Sigmoid colon (tissue), 4 donors: Measurements from ENCODE around the gene CDO1.

Experiments
- EP300 ChIP-seq, 4 donors: sonication (generic); formaldehyde crosslinking; IDR thresholded peaks; one replicate each; pipeline ENCODE4 v1.6.1; 2017; ENCODE audit warnings: antibody characterized with exemption in 4 of 4
- POLR2A ChIP-seq, 2 donors: fragments of 450-650 bp; IDR thresholded peaks; one replicate each; pipeline ENCODE4 v1.6.1; 2016; ENCODE audit warnings: antibody characterized with exemption in 2 of 2, mild to moderate bottlenecking in 2 of 2, moderate library complexity in 2 of 2
- POLR2AphosphoS5 ChIP-seq, 4 donors: sonication (generic); formaldehyde crosslinking; IDR thresholded peaks; one replicate each; pipeline ENCODE4 v1.6.1; 2017; ENCODE audit warnings: antibody characterized with exemption in 4 of 4
- TF ChIP-seq, protein P1 (sequence below), 4 experiments: fragments of 450-650 bp in 3 of 4; fragments of 200-600 bp in 1 of 4; IDR thresholded peaks; one replicate each; pipeline ENCODE4 v1.5.1; 2016 to 2019; ENCODE audit warnings: antibody characterized with exemption in 4 of 4, mild to moderate bottlenecking in 3 of 4, moderate library complexity in 2 of 4

DNA sequence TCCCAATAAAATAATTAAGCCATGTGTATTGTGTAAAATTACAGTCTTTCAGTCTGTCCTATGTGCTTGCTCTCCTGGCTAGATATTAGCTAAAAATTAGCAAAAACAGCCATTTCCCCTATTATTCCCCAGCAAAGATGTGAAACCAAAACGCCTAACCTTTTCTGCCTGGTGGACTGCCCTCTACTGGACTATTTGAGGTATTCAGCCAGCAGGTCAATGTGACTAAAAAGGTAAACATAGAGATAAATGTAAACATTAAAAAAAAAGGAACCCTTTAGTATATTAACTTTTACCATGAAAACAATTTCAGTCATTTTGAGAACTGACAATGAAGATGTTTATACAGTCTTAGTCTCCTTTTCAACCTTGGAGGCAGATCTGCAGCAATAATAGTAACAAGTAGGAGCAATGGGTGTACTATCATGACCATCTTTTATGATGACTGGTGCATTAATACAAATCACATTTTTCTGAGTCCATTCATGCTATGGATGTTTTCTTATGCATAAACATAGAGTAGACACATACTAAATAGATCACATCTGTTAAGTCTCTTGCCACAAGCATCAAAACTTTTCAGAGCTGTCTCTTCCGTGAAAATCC is 14.8 kb upstream of the CDO1 start:
- no peak for TF ChIP-seq EP300 (IDR thresholded peaks at IDR 0.05)
- TF ChIP-seq, protein P1, sequence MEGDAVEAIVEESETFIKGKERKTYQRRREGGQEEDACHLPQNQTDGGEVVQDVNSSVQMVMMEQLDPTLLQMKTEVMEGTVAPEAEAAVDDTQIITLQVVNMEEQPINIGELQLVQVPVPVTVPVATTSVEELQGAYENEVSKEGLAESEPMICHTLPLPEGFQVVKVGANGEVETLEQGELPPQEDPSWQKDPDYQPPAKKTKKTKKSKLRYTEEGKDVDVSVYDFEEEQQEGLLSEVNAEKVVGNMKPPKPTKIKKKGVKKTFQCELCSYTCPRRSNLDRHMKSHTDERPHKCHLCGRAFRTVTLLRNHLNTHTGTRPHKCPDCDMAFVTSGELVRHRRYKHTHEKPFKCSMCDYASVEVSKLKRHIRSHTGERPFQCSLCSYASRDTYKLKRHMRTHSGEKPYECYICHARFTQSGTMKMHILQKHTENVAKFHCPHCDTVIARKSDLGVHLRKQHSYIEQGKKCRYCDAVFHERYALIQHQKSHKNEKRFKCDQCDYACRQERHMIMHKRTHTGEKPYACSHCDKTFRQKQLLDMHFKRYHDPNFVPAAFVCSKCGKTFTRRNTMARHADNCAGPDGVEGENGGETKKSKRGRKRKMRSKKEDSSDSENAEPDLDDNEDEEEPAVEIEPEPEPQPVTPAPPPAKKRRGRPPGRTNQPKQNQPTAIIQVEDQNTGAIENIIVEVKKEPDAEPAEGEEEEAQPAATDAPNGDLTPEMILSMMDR (IDR thresholded peaks at IDR 0.05): peak in 3 of 4 experiments; percentile 33 to 68 (median 47)
- TF ChIP-seq POLR2AphosphoS5 (IDR thresholded peaks at IDR 0.05): no peak
- no peak for TF ChIP-seq POLR2A (IDR thresholded peaks at IDR 0.05)
